GM18498 (cell line): ENCODE measurements around the gene NTN3.
"Not testable (repeated sequence)": the region's sequence is repeated elsewhere in the genome, so short reads cannot be mapped to it uniquely, and the experiment has no call there.

Source experiments
- ATAC-seq: cut with Tn5 transposase; IDR thresholded peaks from one replicate; pipeline ENCODE4 v1.9.1; 2021; ENCODE audit warnings: mild to moderate bottlenecking, moderate library complexity; ENCODE audit not compliant: unreplicated experiment

NTN3 gene

DNA sequence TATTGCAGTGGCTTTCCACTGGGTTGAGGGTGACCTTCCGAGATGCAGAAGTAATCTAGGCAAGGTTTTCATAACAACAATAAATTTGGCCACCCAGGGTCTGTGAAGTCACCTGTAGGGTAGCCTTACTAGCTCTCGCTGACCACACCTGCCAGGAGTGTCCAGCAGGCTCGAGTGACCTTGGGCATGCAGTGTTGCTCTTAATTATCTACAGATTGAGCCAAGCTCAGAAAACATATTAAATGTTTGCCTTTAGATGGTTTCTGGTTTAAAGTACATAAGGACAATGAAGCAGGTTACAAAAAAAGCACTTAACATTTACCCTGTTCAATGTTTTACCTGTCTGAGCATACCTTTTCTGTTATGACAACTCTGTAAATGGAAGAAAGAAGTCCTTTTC lies 5.6 kb downstream of the NTN3 start:
- no peak for ATAC-seq

- no peak for ATAC-seq
Observed at GRCh38 chr16:2477327-2477726, 6.2 kb downstream of the NTN3 start.

DNA sequence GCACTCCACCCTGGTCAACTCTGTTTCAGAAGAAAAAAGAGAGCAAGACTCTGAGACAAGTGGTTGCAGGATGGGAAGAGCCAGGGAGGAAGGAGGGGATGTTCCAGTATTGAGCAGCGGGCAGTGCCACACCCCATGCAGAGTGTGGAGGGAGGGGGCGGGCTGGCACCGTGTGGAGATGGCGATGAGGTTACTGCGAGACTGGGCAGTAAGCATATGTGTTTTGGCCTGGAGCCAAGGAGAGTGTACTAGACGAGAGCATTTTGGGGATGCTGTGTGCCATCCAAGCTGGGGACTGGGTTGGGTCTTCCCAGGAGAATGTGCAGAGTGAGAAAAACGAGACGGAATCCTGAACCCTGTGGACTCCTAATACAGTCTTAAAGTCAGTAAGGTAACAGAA lies 7.2 kb downstream of the NTN3 start:
- ATAC-seq, result no peak

DNA sequence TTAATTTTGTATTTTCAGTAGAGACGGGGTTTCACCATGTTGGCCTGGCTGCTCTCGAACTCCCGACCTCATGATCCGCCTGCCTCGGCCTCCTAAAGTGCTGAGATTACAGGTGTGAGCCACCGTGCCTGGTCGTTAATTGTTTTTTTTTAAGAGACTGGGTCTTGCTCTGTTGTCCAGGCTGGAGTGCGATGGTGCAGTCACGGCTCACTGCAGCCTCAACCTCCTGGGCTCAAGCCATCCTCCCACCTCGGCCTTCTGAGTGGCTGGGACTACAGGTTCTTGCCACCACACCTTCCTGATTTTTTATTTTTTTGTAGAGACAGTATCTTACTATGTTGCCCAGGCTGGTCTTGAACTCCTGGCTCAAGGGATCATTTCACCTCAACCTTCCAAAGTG lies 8.9 kb downstream of the NTN3 start:
- not testable (repeated sequence) for ATAC-seq

- no peak for ATAC-seq
Observed at GRCh38 chr16:2480948-2481347, 9.9 kb downstream of the NTN3 start.

GRCh38 chr16:2481676-2482075 lies 10.6 kb downstream of the NTN3 start:
- no peak for ATAC-seq

GRCh38 chr16:2482249-2482648 lies 11.2 kb downstream of the NTN3 start:
- ATAC-seq, result no peak

DNA sequence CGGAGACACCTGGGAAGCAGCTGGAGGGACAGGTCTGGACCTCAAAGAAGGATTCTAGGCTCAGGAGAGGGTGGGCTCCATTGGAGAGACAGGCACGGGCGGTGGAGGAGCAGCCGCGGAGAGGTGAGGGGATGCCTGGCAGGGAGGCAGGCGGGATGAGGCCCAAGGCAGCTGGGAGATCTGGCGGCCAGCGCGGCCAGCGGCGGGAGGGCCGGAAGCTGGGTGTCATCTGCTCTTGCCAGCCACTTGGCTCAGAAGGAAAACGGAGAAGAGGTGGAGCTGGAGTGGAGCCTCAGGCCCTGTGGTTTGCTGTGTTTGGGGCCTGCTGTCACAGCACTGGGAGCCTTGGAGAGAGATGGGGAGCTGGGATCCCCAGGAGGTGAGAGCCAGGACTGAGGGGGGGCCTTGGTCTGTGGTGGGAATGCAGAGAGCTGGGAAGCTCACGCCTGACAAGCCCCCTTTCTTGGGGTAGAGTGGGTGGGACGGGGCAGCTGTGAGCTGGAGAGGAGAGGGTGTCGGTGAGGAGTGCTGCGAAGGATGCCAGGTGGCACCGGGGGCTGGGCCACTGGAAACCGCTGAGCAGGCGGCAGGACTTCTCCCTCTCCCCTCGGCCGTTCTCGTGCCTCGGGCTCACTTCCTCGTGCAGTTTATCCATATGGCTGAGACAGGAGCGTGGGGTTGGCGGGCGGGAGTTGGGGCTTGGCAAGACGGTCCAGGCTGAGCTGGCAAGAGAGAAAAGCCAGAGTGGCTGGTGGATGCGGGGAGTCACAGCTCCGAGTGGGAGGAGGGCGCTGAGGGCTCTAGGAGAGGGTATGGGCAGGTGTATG lies 11.8 kb downstream of the NTN3 start:
- ATAC-seq, result no peak

GRCh38 chr16:2483939-2484897 lies 13.1 kb downstream of the NTN3 start:
- ATAC-seq, result no peak

DNA sequence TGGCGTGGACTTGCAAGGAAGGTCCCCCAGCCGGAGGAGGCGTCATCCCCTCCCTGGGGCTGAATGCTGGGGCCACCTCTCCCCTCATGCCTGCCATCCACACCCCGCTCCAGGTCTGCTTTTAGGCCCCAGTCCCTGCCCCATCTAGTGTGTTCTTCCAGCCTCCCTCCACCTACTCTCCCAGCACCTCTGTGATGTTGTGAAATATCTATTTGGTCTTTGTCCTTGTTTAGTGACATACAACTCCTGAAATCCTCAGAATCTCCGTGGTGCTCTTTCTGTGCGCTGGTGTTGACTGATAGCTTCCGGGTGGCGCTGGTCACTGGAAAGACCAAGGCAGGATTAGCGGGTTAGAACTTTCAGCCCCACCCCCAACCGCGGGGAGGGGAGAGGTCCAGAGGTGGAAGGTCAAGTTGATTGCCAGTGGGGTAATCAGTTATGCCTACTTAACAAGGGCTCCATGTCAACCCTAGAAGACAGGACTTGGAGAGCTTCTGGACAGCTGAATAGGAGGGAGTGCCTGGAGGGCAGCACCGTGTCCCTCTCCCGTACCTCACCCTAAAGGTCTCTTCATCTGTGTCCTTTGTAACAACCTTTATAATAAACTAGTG lies 13.9 kb downstream of the NTN3 start:
- no peak for ATAC-seq

- no peak for ATAC-seq
Observed at GRCh38 chr16:2485811-2486507, 14.9 kb downstream of the NTN3 start.

GRCh38 chr16:2486645-2487516 lies 15.8 kb downstream of the NTN3 start:
- ATAC-seq, result peak; percentile 79

GRCh38 chr16:2487517-2487842 lies 16.4 kb downstream of the NTN3 start:
- ATAC-seq, result no peak

GRCh38 chr16:2487903-2488531 lies 16.9 kb downstream of the NTN3 start:
- ATAC-seq, result no peak

- no peak for ATAC-seq
Observed at GRCh38 chr16:2489581-2489980, 18.5 kb downstream of the NTN3 start.

- ATAC-seq, result no peak
Observed at GRCh38 chr16:2490190-2491105, 19.4 kb downstream of the NTN3 start.

GRCh38 chr16:2492292-2492691 lies 21.2 kb downstream of the NTN3 start:
- ATAC-seq, result no peak

DNA sequence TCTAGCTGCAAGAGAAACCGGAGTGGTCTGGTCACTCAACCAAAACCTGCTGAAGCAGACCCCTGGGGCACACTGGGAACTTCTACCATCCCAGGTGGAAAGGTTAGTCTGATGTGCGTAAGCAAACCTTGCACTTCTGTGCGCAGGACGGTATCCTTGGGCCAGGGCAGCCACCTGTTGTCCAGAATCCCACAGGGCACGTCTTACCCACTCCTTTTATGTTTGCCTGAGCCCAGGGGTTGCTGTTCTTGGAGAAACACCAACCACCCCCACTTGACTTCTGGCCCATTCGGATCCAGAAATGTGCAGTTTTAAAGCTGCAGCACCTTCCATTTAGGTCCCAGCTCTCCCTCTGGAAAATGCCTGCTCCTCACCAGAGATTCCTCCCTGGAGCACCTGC lies 22.5 kb downstream of the NTN3 start:
- no peak for ATAC-seq

DNA sequence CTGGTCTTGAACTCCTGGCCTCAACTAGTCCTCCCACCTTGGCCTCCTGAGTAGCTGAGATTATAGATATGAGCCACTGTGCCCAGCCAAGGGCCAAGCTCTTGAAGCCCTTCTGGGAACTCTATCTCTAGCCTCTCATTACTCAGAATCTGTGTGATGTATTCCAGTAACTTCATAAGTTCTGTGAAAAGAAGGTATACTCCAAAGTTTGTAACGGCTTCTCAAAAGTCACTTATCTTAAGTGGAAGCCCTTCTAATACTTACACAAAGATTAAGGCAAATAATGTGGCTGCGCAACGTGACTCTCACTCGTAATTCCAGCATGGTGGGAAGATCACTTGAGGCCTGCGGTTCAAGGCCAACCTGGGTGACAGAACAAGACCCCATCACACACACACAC lies 23.5 kb downstream of the NTN3 start:
- ATAC-seq, result no peak
